K562 (cell line): ENCODE data around the gene ANO8. TPM values are rescaled to one million over a fixed set of nuclear protein-coding genes. Genes with fewer than 3 reads are reported as not detected.

Experiments
- ATAC-seq: fragments of 200-7000 bp; cut with Tn5 transposase; 3 replicates; pipeline ENCODE4 v1.9.1; 2020; ENCODE audit warnings: moderate library complexity
- BruUV-seq: library from RNA; stranded (reverse); fragments of 400-500 nt; replicated peaks from 2 replicates; lab custom pipeline; 2021; lab: Mats Ljungman, UMichigan
- CTCF ChIA-PET: fragments of 300-600 bp; formaldehyde crosslinking; extraction: SDS; loops from one replicate; lab custom pipeline; 2021; ENCODE audit warnings: low intra/inter-chr PET ratio; lab: Yijun Ruan, JAX
- POLR2A ChIA-PET: fragments of 300-600, 350-650 bp; sonication (Branson Sonifier 250); formaldehyde crosslinking; extraction: SDS; loops from one replicate; lab custom pipeline; 2021; ENCODE audit warnings: antibody characterized with exemption, inconsistent platforms; lab: Yijun Ruan, JAX
- DNase-seq, 4 experiments: peaks; one replicate each; pipeline versions ENCODE4 v3.0.0 to v3.0.0-alpha.2; 2011 to 2018; ENCODE audit warnings: low spot score in 3 of 4, mixed read lengths in 3 of 4; ENCODE audit errors: extremely low read depth in 1 of 4
- FAIRE-seq: peaks from 2 replicates; lab custom pipeline; 2011; peaks lifted over from hg19 to GRCh38; lab: Jason Lieb, UNC
- H2AFZ ChIP-seq: 2 replicates; pipeline ENCODE4 v1.6.0; 2011; ENCODE audit warnings: low read depth, low read length, control low read depth, inconsistent platforms
- H3K27ac ChIP-seq: fragments of 200-600 bp; 3 replicates; pipeline ENCODE4 v1.8.0; 2011; ENCODE audit warnings: low read depth, mild to moderate bottlenecking, control low read depth, inconsistent platforms, low read length, moderate library complexity, mixed read lengths; ENCODE audit errors: extremely low read depth
- H3K27me3 ChIP-seq, 2 experiments: fragments of 300-600 bp in 1 of 2; 2 replicates in 1 of 2; 3 replicates in 1 of 2; pipeline versions ENCODE4 v1.6.0 to v1.8.0; 2011; ENCODE audit warnings: inconsistent platforms in 2 of 2, low read length in 2 of 2, mild to moderate bottlenecking in 1 of 2, mixed read lengths in 1 of 2, moderate library complexity in 1 of 2; ENCODE audit not compliant: control insufficient read depth in 2 of 2, insufficient read depth in 2 of 2
- H3K36me3 ChIP-seq: fragments of 300-600 bp; 3 replicates; pipeline ENCODE4 v1.8.0; 2011; ENCODE audit warnings: mild to moderate bottlenecking, low read length, inconsistent platforms; ENCODE audit not compliant: control insufficient read depth, insufficient read depth
- H3K4me1 ChIP-seq, 2 experiments: fragments of 200-600 bp in 1 of 2; replicated peaks in 1 of 2; 2 replicates in 1 of 2; 3 replicates in 1 of 2; pipeline versions ENCODE4 v1.5.1 to v1.8.0; 2011; ENCODE audit warnings: inconsistent platforms in 2 of 2, low read length in 2 of 2, mild to moderate bottlenecking in 1 of 2, mixed read lengths in 1 of 2, moderate library complexity in 1 of 2; ENCODE audit not compliant: control insufficient read depth in 2 of 2, insufficient read depth in 2 of 2
- H3K4me2 ChIP-seq: 2 replicates; pipeline ENCODE4 v1.6.1; 2011; ENCODE audit warnings: low read length, control low read depth, inconsistent platforms, mixed read lengths; ENCODE audit not compliant: insufficient read depth
- H3K4me3 ChIP-seq: fragments of 200-600 bp; sonication (generic), shearing (Covaris generic); 2 replicates; pipeline ENCODE4 v1.5.1; 2016; ENCODE audit warnings: control low read depth, inconsistent platforms
- H3K79me2 ChIP-seq: fragments of 200-600 bp; 3 replicates; pipeline ENCODE4 v1.8.0; 2011; ENCODE audit warnings: low read length, inconsistent platforms; ENCODE audit not compliant: control insufficient read depth, insufficient read depth
- H3K9ac ChIP-seq, 2 experiments: 2 replicates each; pipeline versions ENCODE4 v1.6.0 to v1.6.1; 2011; ENCODE audit warnings: low read depth in 2 of 2, low read length in 2 of 2, control low read depth in 1 of 2, inconsistent platforms in 1 of 2, mild to moderate bottlenecking in 1 of 2, mixed read lengths in 1 of 2; ENCODE audit not compliant: insufficient read depth in 1 of 2
- H3K9me1 ChIP-seq: one replicate; pipeline ENCODE4 v1.6.0; 2011; ENCODE audit warnings: inconsistent platforms, mild to moderate bottlenecking, low read length, moderate library complexity; ENCODE audit not compliant: control insufficient read depth, insufficient read depth
- H3K9me3 ChIP-seq: replicated peaks from 2 replicates; pipeline ENCODE4 v1.5.1; 2011; ENCODE audit warnings: low read depth, low read length, inconsistent platforms; ENCODE audit not compliant: control insufficient read depth, insufficient read depth
- H4K20me1 ChIP-seq: replicated peaks from 2 replicates; pipeline ENCODE4 v1.6.1; 2011; ENCODE audit warnings: low read length, inconsistent platforms, mixed read lengths; ENCODE audit not compliant: control insufficient read depth, insufficient read depth
- CEBPB ChIP-seq: fragments of 450-650 bp; IDR thresholded peaks from 2 replicates; pipeline ENCODE4 v1.6.1; 2016; ENCODE audit warnings: missing genetic modification characterization, missing compliant biosample characterization
- ELK1 ChIP-seq: sonication (generic); formaldehyde crosslinking; IDR thresholded peaks from 2 replicates; pipeline ENCODE4 v1.8.1; 2022; ENCODE audit warnings: missing genetic modification reagents
- FIP1L1 ChIP-seq: fragments of 200-400 bp; formaldehyde crosslinking; IDR thresholded peaks from 2 replicates; pipeline ENCODE4 v1.6.1; 2018; ENCODE audit warnings: mild to moderate bottlenecking, low read depth, low read length; ENCODE audit not compliant: poor library complexity, severe bottlenecking
- FOXJ3 ChIP-seq: sonication (generic); formaldehyde crosslinking; IDR thresholded peaks from 2 replicates; pipeline ENCODE4 v1.4.0; 2020; ENCODE audit warnings: mild to moderate bottlenecking, missing genetic modification reagents
- FOXP1 ChIP-seq: sonication (generic); formaldehyde crosslinking; IDR thresholded peaks from 2 replicates; pipeline ENCODE4 v1.8.0; 2022; ENCODE audit warnings: mild to moderate bottlenecking, missing genetic modification reagents
- MED1 ChIP-seq: sonication (generic); formaldehyde crosslinking; IDR thresholded peaks from 2 replicates; pipeline ENCODE4 v1.8.1; 2023; ENCODE audit warnings: missing genetic modification reagents, borderline replicate concordance
- MTA3 ChIP-seq: fragments of 450-650 bp; formaldehyde crosslinking; IDR thresholded peaks from 2 replicates; pipeline ENCODE4 v1.6.1; 2017; ENCODE audit warnings: mild to moderate bottlenecking, borderline replicate concordance
- RBM14 ChIP-seq: fragments of 200-400 bp; formaldehyde crosslinking; IDR thresholded peaks from 2 replicates; pipeline ENCODE4 v1.6.1; 2018; ENCODE audit warnings: low read depth, mild to moderate bottlenecking, low read length, moderate library complexity, borderline replicate concordance; ENCODE audit not compliant: insufficient read depth
- SMARCA5 ChIP-seq: fragments of 450-650 bp; IDR thresholded peaks from 2 replicates; pipeline ENCODE4 v1.6.1; 2016
- SUPT5H ChIP-seq: fragments of 450-650 bp; IDR thresholded peaks from 2 replicates; pipeline ENCODE4 v1.6.1; 2016
- TCF15 ChIP-seq: fragments of 250-450 bp; sonication (Bioruptor Pico); IDR thresholded peaks from 2 replicates; pipeline ENCODE4 v1.8.0; 2022; ENCODE audit warnings: moderate library complexity, mild to moderate bottlenecking, inconsistent platforms
- TFAP4 ChIP-seq: sonication (generic); formaldehyde crosslinking; IDR thresholded peaks from 2 replicates; pipeline ENCODE4 v1.8.0; 2022; ENCODE audit warnings: missing genetic modification reagents, mild to moderate bottlenecking, moderate library complexity, borderline replicate concordance
- XRCC5 ChIP-seq: fragments of 200-400 bp; formaldehyde crosslinking; IDR thresholded peaks from 2 replicates; pipeline ENCODE4 v1.6.1; 2017; ENCODE audit warnings: low read depth, mild to moderate bottlenecking, low read length
- ZFP36 ChIP-seq: fragments of 150-350 bp; IDR thresholded peaks from 2 replicates; pipeline ENCODE4 v1.6.1; 2018; ENCODE audit warnings: low read length, low read depth; ENCODE audit not compliant: partially characterized antibody
- ZNF212 ChIP-seq: fragments of 450-650 bp; formaldehyde crosslinking; IDR thresholded peaks from 2 replicates; pipeline ENCODE4 v1.4.0; 2020; ENCODE audit warnings: mild to moderate bottlenecking
- WGBS: fragments of 100-300 bp; shearing (Covaris generic); methylation state at CpG from one replicate; pipeline ENCODE4 v1.1.6; 2016; ENCODE audit warnings: low coverage, mixed read lengths; ENCODE audit not compliant: insufficient coverage; ENCODE audit errors: missing lambda C conversion rate; 5-methylcytosine and 5-hydroxymethylcytosine counted together
- in situ Hi-C: fragments of 300-500 bp; cut with MboI; formaldehyde crosslinking; loops from 4 replicates; pipeline ENCODE4 v1.15.0; 2018; ENCODE audit warnings: inconsistent platforms, mixed read lengths
- intact Hi-C: fragments of 100-400 bp; cut with micrococcal nuclease; formaldehyde crosslinking; loops from 2 replicates; pipeline ENCODE4 v1.14.2; 2022
- polyA plus RNA-seq, 8 experiments: library from polyadenylated mRNA; depleted of rRNA in 4 of 8; stranded (reverse) in 5 of 8; unstranded in 3 of 8; fragments of >200 nt; fragmentation: Nextera tagmentation in 2 of 8; fragmentation: Illumina TruSeq in 1 of 8; extraction: Ambion mirVana in 2 of 8; extraction: Trizol in 1 of 8; gene quantifications; 2 replicates each; pipeline versions ENCODE4 v1.2.1 to v1.2.3, GENCODE V29; 2011 to 2014; ENCODE audit warnings: inconsistent platforms in 1 of 8, missing spikeins in 1 of 8
- total RNA-seq, 7 experiments: library from RNA; depleted of rRNA in 6 of 7; stranded (reverse); fragments of >200 nt in 6 of 7; fragmentation: Illumina TruSeq in 2 of 7; extraction: Trizol in 2 of 7; gene quantifications; 2 replicates each; pipeline versions ENCODE4 v1.2.1 to v1.2.3, GENCODE V29; 2011 to 2021; ENCODE audit warnings: low replicate concordance in 1 of 7

The ANO8 gene
- total and polyA plus RNA-seq, 9 of the 15 experiments (the other 6 are each of a cell fraction or from before 2014, with no cell fraction given) = 0.07 to 7.6 (median 2.3) TPM; not detected in 1

GRCh38 chr19:17327654-17328516 lies 6.8 kb downstream of the ANO8 start (continued):
- 0 out of 2 replicates have a peak, but pooled peaks have one; percentile 25 for TF ChIP-seq FOXP1 (CRISPR knock-in tag)
- peak; percentile 91 for TF ChIP-seq ZFP36
- no peak for TF ChIP-seq SUPT5H
- peak; percentile 10; the same call in 1 of the 2 replicates for TF ChIP-seq TFAP4 (CRISPR knock-in tag)
- TF ChIP-seq, all 486 proteins: peak for 21

- no peaks in the 10 kb centered on the region for H3K27me3 ChIP-seq
- in situ Hi-C loops (no loop called here), intact Hi-C loops (no loop called here)
- no peaks in the 10 kb centered on the region; the same call in 1 of the 2 replicates for H4K20me1 ChIP-seq
- 93% methylated on average over 9 of the region's 27 CpGs for WGBS
- no peaks in the 10 kb centered on the region for H3K9me3 ChIP-seq
- H3K79me2 ChIP-seq = no peaks in the 10 kb centered on the region
- DNase-seq = no peak
- no peak overlapping the region for H2AFZ ChIP-seq
- peaks cover 14% of the 10 kb centered on the region for H3K36me3 ChIP-seq
- ChIA-PET POLR2A (interaction anchor here (1.6 to 6.9 kb wide), 3 partner anchors 7 to 18 kb away, joined by 6 to 41 read pairs (median 9); partner anchors contain the start of genes ANO8 and DDA1), CTCF (no interaction called here)
- H3K27ac ChIP-seq = no peak overlapping the region
- no peak overlapping the region for H3K9ac ChIP-seq
- H3K4me3 ChIP-seq = no peak overlapping the region
- peaks cover 3 to 51% of the 10 kb centered on the region in 2 experiments; a peak in 4 of 5 replicates for H3K4me1 ChIP-seq
- no TSS peak for BruUV-seq
- peaks cover 4% of the 10 kb centered on the region for H3K9me1 ChIP-seq
- no peak for ATAC-seq
- no peak for FAIRE-seq
- H3K4me2 ChIP-seq = no peak overlapping the region
- TF ChIP-seq FOXJ3 (no peak), ZNF212 (no peak), MTA3 (no peak), FIP1L1 (peak; percentile 20), ELK1 (CRISPR knock-in tag) (no peak), XRCC5 (no peak), MED1 (CRISPR knock-in tag) (no peak), SMARCA5 (no peak), RBM14 (0 out of 2 replicates have a peak, but pooled peaks have one; percentile 56), TCF15 (CRISPR knock-in tag) (no peak), CEBPB (no peak)
Measured at GRCh38 chr19:17327068-17327653, 7.5 kb downstream of the ANO8 start.
